Upper lobe of left lung (tissue), 4 donors: Measurements from ENCODE around the gene PIK3R6.

Experiments
- POLR2A ChIP-seq, 4 donors: fragments of 450-650 bp; IDR thresholded peaks; one replicate each; pipeline ENCODE4 v1.5.1; 2016 to 2017; ENCODE audit warnings: antibody characterized with exemption in 4 of 4, mild to moderate bottlenecking in 2 of 4
- TF ChIP-seq, protein P1 (sequence below), 6 experiments: fragments of 450-650 bp in 4 of 6; fragments of 200-600 bp in 2 of 6; sonication (generic) in 2 of 6; IDR thresholded peaks; one replicate each; pipeline ENCODE4 v1.5.1; 2016 to 2019; ENCODE audit warnings: antibody characterized with exemption in 6 of 6

GRCh38 chr17:8872036-8872704 is 4.7 kb upstream of the PIK3R6 start:
- TF ChIP-seq, protein P1, sequence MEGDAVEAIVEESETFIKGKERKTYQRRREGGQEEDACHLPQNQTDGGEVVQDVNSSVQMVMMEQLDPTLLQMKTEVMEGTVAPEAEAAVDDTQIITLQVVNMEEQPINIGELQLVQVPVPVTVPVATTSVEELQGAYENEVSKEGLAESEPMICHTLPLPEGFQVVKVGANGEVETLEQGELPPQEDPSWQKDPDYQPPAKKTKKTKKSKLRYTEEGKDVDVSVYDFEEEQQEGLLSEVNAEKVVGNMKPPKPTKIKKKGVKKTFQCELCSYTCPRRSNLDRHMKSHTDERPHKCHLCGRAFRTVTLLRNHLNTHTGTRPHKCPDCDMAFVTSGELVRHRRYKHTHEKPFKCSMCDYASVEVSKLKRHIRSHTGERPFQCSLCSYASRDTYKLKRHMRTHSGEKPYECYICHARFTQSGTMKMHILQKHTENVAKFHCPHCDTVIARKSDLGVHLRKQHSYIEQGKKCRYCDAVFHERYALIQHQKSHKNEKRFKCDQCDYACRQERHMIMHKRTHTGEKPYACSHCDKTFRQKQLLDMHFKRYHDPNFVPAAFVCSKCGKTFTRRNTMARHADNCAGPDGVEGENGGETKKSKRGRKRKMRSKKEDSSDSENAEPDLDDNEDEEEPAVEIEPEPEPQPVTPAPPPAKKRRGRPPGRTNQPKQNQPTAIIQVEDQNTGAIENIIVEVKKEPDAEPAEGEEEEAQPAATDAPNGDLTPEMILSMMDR (IDR thresholded peaks at IDR 0.05), result no peak
- no peak for TF ChIP-seq POLR2A (IDR thresholded peaks at IDR 0.05)
